ENCODE results near the gene HJURP. TPM values are rescaled to one million over a fixed set of nuclear protein-coding genes. Genes with fewer than 3 reads are reported as not detected.

HJURP gene
- total RNA-seq, 1 donor from 2014 or later, result 10.4 TPM

DNA sequence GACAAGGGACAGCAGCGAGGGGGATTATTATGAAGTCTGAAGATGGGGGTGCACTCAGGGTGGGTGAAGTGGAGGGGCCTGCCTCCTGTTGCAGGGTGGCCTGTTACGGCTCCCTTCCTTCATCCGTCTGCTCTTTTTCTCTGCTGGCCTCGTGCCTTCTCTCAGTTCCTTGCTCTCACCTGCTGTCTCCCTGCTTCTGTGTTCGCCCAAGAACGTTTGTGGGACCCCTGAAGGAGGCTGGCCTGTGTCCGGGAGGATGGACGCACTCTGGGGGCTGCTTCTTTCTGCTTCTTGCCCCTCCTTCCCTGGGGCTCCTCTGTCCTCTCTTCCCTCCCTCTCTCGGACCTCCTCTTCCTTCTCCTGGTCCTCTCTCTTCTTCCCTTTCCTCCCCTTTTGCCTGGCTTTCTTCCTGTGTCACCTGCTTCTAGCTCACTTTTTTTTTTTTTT, 62.4 kb downstream of the HJURP start:
- no peak for DNase-seq

DNA sequence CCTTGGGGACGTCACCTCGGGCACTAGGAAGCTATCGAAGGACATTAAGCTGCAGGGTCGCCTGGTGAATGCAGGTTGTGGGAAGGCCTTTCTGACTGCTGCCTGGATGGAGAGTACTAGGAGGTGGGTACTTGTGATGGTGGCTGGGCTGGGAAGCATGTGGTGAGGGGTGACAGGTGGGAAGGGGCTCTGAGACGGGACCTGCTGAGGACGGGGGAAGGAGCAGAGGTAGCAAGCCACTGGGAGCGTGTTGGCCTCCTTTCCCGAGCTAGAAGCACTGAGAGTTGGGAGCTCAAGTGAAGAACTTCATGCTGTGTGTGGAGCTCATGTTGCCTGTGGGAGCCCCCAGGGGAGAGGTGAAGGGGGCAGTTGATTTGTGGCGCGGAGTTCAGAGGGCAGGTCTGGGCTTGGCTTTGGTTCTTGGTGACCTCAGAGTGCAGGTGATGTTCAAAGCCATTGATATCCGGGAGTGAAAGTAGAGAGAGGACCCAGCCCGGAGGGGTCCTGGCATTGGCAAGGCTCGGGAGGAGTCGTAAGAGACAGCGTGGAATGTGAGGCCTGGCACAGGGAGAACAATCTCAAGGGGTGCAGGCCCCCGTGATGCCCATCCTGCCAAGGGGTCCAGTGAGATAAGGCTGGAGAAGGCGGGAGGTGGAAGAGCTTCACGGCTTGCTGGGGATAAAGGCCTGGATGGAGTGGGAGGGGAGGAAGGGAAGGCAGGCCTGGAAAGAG, 63.0 kb downstream of the HJURP start:
- no peak for DNase-seq

DNA sequence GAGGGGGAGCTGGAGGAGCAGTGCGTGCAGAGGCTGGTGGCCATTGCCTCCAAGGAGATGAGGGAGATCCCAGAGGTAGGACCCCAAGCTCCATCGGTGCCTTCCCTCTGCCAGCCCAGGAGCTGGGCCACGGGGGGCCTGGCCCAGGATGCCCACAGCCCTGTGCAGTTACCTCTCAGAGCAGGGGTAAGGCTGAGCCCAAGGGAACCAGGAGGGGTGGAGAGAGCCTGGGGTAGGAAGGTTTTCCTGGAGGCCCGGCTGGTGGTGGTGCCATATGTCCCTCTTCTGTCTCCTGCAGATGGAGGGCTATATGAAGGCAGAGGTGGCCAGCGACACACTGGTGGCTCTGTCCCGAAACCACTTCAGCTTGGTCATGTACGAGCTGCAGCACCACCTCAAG, 64.8 kb downstream of the HJURP start:
- DNase-seq, result no peak

Other genes with a start within 250 kb of the HJURP start
- not detected in 2 replicates for gene UGT1A8, start 236.9 kb downstream of the HJURP start, total RNA-seq
- gene UGT1A10, start 218.1 kb downstream of the HJURP start, total RNA-seq, result not detected in 2 replicates
- gene UGT1A9, start 182.6 kb downstream of the HJURP start, total RNA-seq, result under 0.01 and 0.05 TPM in 2 replicates
- gene UGT1A7, start 172.6 kb downstream of the HJURP start, total RNA-seq, result not detected in 2 replicates
- gene UGT1A6, start 161.6 kb downstream of the HJURP start, total RNA-seq, result 0.88 and 2.2 TPM in 2 replicates
- gene UGT1A5, start 141.6 kb downstream of the HJURP start, total RNA-seq, result not detected in 2 replicates
- 0.09 TPM in 1 of 2 replicates, not detected in the other for gene UGT1A4, start 135.8 kb downstream of the HJURP start, total RNA-seq
- gene UGT1A3, start 125.5 kb downstream of the HJURP start, total RNA-seq, result not detected in 2 replicates
- not detected in 2 replicates for gene UGT1A1, start 94.3 kb downstream of the HJURP start, total RNA-seq
- gene MROH2A, start 76.2 kb downstream of the HJURP start, total RNA-seq, result not detected in 2 replicates
- not detected in 2 replicates for gene TRPM8, start 62.8 kb upstream of the HJURP start, total RNA-seq
- gene SPP2, start 196.2 kb upstream of the HJURP start, total RNA-seq, result not detected in 2 replicates